GM19463 (cell line): Measurements from ENCODE around the gene DSCAM.

Experiments used
- ATAC-seq: cut with Tn5 transposase; IDR thresholded peaks from one replicate; pipeline ENCODE4 v1.9.1; 2021; ENCODE audit warnings: mild to moderate bottlenecking, moderate library complexity; ENCODE audit not compliant: unreplicated experiment

Gene DSCAM

DNA sequence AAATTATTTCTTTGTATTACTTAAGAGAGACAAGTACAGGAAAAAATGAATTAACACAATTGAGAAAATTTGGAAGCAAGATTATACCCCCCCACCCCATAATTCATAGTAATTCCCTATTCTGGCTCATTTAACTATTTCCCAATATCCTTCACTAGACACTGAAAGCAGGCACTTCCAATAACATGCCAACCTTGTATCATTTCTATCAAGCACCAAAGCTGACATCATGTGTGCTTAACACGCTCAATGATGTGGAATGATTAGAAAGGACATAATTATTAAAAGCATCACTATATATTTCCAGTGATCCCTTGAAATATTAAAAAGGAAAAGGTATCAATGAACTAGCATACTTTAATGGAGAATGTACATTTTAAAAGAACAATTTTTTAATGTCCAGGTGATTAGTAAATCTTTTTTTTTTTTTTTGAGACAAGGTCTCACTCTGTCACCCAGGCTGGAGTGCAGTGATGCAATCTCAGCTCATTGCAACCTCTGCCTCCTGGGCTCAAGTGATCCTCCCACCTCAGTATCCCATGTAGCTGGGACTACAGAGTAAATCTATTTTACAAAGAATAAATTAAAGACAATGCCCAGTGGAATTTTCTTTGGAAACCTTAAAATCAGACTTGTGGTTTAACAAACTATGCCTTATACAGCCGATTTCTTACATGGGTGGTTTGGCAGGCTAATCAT is 443.9 kb downstream of the DSCAM start:
- no peak for ATAC-seq

DNA sequence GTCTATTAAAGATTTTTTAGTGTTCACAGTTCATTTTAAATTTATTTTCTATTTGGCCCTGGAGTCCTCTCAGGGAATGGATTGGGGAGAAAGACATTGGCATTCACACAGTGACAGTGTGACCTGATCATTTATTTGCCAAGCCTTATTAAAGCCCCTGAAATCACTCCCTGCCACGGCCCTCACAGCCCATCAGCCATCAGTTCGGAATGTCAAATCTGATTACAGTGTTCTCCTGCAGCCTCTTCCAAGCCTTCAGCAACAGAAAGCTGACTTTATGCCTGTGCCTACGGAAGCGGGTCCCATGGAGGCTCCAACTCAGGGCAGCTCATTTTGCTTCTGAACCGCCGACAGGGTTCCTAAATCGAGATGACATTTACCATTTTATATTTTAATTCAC is 451.2 kb downstream of the DSCAM start:
- ATAC-seq, result no peak

DNA sequence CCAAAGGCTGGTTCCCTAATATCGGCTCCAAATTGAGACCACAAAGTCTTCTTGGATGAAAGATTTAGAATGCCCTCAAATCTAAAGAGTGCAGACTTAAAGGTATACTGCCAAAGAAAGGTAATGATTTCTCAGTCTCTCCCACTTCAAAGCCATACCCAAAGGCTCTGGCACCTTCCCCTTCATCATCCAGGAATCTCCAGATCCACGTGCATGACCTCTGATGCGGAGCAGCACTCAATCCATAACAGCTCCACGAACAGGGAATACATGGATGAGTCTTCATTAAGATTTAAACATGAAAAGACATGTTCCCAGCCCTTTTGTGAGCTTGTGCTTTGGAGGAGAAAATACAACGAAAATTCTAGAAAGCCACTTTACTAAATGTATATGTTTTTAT is 453.9 kb downstream of the DSCAM start:
- ATAC-seq, result no peak

DNA sequence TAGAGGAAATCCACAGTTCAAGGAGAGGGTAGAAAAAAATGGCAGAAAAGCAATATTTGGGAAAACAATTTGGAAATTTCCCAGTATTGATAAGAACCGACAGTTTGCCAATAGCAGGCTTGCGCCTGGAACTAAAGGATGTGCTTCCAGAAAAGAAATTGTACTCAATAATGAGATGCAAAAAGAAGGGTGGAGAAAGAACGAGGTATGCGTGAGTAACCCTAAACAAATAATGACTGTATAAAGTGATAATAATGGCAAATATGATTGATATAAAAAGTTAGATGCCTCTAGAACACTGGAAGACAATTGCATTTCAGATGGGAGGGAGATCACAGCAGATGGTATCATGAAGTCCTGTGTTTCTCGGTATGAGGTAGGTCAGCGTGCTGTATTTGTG is 458.9 kb downstream of the DSCAM start:
- no peak for ATAC-seq

DNA sequence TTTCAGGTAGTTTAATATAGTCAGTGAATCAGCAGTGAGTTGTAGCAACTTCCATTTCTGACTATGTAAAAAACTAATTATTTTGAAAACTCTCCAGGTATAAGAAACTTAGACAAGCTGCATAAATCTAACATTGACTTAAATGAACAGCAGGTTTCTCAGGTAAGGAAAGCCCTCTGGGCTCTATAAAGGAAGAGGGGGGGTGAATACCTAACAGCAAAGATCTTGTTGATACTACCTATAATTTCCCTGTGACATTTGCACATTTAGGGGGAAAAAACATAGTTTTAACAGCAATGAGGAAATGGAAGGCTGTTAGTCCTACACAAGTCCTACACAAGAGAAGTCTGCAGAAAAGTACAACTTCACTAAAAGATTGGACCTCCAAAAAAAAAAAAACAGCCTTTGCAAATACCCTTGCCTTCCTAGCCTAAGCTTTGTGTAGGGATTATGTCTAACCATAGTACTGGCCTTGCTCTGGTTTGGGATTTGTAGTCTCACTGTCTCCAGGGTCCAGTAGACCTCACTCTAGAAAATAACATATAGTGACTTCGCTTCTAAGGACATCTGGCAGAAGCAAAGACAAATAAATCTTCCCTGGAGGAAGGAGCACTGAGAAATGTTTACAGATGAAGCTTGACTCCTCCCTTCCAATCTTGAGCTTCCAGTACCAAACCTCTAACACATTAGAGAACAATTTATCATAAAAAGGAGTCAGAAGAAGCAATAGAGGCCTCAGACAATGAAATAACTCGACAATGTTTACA is 459.8 kb downstream of the DSCAM start:
- no peak for ATAC-seq

DNA sequence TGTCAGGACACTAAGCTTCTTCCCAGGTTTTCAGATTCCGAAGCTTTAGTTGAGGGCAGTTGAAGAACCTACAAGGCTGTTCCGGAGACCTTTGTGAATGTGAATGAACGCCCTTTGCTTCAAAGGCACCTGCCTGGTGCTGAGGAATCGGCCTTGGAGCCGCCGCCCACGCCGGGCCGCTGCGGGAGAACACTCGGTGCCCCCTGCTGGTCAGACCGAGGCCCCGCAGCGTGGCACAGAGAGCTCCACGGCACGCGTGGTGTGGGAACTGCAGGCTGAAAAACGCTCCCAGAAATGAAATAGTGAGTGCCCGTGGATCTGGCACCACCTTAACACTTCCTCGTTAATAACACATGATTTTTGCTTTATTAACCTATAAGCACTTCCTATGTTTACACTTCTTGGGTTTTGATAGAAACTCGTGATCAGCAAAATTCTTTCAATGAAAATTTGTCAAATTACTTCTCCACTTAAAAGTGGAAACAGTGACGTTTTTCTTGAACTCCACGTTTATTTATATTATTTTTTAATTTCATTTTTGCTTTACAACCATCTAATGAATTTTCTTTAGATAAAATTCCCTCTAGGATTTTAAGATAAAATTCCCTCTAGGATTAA is 460.6 kb downstream of the DSCAM start:
- ATAC-seq, result no peak

DNA sequence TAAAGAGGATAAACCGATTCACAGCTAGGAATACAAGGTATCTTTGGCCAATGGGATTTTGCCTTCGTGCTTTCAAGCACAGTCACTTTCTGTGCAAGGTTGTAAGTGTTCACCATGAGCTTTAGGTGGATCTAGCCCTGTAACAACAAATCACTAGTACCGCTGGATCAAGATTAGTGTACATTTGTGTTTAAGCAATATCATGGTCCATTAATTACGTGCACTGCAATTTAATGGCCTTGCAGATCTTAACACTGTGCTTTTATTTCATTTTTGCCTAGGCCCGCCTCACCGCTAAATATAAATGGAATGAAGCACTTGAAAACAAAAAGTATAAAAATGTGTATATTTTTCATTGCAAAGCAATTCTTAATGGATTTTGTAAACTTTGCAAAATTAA is 461.1 kb downstream of the DSCAM start:
- no peak for ATAC-seq

DNA sequence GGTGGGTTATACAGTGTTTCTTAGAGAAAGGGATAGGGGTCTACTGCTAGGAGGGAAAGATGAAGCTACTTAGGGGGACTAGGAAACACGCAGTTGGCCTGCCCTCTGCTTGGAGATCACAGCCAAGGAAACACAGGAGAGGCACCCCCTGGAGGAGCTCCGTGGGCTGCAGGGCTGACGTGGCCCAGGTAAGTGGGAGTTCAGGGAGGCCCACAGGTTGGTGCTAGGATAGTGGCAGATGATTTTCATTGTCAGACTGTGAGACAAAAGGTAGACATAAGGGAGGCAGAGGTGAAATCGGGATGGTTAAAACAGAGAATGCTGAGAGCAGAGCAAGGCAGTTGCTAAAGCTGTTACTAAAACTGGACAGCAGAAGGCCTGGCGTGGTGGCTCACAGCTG is 463.0 kb downstream of the DSCAM start:
- ATAC-seq, result no peak

DNA sequence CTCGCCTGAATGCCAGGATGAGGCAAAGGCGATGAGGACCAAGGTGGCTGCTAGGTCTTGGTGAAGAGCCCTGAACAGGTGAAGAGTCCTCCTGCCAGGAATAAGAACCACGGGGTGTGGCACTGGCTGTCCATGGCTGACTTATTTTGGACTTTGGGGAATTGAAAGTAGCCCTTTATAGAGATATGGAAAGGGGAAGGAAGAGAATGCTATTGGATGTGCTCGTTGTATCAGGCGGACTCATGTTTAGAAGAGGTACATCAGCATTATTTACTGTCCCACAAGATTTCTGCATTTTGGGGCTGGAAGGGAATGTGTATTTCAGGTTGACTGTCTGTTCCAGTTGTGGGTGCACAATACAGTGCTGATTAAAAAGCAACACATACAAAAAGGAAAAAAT is 465.8 kb downstream of the DSCAM start:
- no peak for ATAC-seq

DNA sequence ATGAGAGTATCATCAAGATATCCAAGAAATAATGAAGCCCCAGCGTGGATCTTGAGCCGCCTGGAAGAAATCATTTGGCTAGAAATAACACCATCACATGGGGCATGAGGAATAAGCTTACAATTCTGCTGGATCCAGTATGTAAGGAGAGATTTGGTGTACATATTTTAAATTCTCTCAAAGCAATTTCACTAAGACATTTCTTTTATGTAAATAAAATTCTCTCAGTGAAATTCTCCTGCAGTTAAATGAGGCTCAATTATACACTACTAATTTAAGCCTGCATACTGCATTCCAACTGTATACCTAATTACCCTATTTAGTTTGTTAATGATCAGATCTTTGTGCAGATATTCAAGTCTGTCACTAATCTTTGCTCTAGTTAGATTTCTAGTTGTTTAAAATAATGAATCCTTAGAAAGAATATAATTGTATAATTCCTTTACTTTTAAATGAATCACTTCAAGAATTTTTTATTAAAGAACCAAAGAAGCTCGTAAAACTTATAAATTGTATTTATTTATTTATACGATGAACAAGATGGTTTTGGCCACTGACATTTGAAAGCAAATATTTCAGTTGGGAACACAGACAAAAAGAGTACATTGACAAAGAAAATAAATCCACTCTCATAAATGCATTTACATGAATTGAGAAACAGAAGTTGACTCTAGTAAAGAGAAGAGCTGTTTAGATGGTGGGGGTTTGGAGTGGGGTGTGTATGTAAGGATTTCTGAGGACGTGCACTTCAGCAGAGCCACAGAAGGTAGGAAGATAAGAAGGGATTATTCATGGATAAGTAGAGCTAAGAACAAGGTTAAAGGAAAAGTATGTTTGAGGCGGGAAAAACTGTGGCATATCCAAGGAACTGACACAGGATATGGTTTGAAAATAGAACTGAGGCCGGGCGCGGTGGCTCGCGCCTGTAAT is 466.8 kb downstream of the DSCAM start:
- no peak for ATAC-seq

DNA sequence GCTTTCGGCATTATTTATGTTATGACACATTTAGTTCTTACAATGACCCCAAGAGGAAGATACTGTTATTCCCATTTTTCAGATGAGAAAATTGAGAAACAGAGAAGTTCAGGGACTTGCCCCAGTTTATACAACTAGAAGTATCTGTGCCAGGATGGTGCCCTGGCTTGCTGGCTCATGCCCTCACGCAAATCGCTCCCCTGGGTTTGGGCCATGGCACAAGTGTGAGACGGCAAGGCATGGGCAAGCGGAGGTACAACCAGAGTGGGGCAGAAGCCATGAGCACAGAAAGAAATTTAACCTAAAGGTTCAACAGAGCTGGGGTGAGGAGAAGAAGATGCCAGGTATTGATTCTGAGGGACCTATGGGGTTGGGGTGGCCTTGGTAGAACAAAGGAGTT is 469.8 kb downstream of the DSCAM start:
- no peak for ATAC-seq

DNA sequence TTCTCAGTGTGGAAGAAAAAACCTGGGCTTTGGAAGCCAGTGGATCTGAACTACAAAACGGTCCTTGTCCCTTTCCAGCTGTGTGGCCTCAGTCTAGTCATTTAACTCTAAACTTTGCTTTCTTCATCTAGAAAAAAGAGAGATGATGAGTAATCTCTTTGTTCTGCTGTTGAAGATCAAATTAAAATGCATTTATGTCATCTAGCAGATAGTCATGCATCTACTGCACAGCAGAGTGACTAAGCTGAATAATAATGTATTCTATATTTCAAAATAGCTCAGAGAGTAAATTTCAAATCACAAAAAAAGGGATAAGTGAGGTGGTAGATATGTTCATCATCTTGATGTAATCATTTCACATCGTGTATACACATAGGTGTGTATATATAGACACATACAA is 473.2 kb downstream of the DSCAM start:
- ATAC-seq, result no peak

DNA sequence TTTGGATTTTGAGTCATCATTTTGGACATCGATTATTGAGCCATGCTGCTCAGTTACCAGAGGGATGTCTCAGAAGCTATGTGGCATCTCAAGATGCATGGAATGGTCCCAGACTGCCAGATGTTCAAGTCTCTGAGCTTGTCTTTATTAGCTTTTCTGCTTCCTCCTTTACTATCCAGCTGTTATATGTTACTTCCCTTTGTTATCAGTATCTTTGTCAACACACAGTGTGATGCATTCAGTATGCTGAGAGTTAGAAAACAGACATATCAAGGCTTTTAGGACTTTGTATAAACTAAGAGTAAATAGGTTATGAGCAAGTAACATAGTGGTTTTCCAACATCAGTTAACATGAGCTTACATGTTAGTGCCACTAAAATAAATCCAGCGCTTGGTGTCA is 474.5 kb downstream of the DSCAM start:
- no peak for ATAC-seq

DNA sequence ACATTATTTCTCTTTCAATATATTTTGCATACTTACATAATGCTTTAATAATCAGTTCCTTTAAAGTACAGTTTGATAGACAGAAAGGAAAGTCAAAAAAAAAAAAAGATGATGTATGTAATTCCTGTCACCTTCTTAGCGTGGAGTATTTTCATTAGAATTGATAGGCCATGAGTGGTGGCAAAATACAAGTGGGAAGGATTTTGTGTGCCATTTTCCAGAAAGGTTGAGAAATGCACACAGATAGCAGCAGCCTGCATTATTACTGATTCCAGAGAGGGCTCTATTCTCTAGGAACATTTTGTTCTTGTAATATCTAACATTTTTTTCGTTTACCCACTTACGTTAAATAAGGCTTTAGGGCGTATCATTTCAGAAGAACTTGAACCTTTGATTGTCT is 475.6 kb downstream of the DSCAM start:
- ATAC-seq, result no peak

DNA sequence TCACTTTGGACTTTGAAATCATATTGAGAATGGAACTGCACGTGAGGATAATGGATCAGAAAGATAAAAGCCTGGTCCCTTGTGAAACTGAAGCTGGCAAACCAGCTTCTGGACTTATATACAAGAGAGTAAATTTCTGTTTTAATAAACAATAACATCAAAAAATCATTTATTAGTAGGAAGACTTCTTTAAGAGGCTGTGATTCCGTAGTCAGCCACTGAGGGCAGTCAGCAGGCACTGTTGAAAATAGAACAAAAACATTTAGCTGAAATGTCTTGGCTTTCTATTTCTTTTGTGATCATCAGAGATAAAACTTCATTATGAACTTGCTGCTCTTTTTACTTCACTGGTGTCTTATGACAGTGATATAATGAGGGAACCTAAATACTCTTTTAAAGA is 490.3 kb downstream of the DSCAM start:
- no peak for ATAC-seq

DNA sequence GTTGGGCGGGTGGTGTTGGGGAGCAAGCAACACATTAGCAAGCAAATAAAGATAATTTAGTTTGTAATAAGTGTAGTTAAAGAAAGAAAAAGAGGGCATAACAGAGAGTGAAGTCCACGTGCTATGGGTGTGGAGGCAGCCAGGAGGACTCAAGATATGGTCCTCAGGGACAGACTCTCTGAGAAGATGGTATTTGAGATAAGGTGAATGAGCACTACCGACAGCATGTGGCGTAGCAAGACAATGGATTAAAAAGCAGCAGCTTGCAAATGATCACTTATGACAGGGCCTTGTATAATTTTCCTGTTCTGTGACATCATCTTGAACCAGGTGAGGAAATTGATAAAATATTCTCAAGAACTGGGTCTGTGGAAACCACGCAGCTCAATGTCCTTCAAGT is 491.9 kb downstream of the DSCAM start:
- no peak for ATAC-seq

DNA sequence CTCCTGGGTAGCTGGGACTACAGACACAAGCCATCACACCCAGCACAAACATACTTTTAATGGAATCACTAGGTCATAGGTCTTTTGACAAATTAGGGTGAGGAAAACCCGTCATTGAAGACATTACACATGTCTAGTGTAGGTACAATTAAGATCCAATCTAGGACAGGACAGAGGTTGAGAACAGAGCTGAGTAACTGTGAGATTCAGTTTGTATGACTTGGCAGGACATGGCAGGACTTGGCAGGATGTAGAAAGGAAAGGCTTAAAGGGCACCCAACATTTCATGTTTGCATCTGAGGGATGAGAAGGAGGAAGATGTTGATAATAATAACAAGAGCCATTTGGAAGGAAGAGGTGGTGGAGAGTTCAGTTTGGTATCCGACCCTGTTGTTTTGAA is 496.0 kb downstream of the DSCAM start:
- no peak for ATAC-seq

DNA sequence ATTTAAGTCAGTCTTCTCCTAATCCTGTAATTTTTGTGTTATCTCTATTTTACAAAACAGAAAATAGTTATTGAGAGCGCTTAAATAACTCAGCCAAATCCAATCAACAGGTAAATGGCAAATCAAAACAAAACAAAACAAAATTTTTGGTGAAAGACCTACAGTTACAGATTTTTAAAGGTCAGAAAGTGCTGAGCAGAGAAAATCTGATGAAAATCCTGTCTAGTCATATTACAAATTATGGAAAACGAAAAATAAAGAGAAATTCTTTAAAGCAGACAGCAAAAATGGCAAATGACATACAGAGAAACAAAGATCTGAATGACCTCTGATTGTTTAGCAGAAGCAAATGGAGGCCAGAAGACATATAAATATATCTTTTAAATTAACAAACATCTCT is 497.4 kb downstream of the DSCAM start:
- no peak for ATAC-seq

DNA sequence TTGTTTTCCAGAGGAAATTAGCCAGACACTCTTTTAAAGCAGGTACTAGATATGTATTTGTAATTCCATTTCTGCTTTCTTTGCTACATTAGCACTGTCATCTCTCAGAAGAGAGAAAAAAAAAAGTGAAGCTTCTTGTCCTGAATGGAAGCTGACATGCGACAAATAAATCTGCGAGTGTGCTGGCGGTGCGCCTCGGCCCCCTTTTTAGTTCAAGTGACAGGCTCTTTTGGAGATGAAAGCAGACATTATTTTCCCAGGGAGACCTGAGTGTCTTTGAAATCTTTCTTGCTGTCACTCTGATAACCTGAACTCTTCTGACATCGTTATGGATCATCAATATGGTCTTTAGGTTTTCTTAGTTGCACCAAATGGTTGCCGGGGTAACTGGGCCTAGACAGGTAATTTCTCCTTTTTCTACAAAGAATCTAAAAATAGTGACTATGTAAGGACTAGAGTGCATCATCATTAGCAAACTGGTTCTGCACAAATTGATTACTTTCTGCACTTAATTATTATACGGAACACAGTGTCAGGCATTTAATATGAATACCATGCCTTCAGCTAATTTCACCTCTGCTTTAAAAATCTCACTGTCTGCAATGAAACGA is 501.1 kb downstream of the DSCAM start:
- no peak for ATAC-seq

DNA sequence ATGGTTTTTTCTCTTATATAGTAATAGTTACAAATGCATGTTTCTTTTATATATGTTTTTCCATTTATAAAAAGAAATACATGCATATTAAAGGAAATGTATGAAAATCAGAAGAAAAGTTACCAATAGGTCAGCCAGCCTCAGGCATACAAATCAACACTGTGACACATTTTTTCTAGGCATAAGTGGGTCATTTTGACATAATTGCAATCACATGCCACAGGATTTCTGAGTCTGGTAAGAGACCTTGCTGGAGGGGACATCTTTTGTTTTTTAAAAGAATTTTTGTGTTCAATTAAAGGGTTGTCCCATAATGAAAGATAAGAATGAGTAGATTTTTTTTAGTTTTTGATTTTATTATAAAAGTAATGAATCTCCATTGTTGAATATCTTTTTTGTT is 506.6 kb downstream of the DSCAM start:
- no peak for ATAC-seq

DNA sequence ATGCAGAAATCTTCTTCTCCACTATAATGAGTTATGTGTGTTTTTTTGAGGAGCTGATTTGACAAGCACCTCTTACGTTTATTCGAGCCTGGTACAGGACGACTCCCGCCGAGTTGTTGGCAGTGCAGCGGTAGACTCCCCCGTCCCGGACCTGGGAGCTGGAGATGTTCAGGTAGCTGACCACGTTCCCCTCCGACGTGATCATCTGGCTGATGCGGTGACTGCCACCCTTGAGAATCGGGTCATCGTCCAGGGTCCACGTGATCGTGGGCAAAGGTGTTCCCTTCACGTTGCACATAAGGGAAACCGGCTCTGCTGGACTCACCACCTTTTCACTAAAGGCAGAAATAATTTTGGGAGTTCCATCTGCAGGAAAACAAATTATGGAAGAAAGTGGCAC is 507.9 kb downstream of the DSCAM start:
- no peak for ATAC-seq
